MCF 10A (cell line): ENCODE measurements around the gene CABLES2. TPM values are rescaled to one million over a fixed set of nuclear protein-coding genes. Genes with fewer than 3 reads are reported as not detected.

Experiments used
- BruUV-seq: library from RNA; stranded (reverse); fragments of 400-500 nt; replicated peaks from 2 replicates; lab custom pipeline; 2021; lab: Mats Ljungman, UMichigan
- CTCF ChIA-PET: fragments of 300-600 bp; sonication (Branson Sonifier 250); formaldehyde crosslinking; extraction: SDS; loops from one replicate; lab custom pipeline; 2021; ENCODE audit warnings: antibody characterized with exemption, inconsistent platforms; lab: Yijun Ruan, JAX
- POLR2A ChIA-PET: fragments of 300-600, 350-650 bp; sonication (Branson Sonifier 250); formaldehyde crosslinking; extraction: SDS; loops from one replicate; lab custom pipeline; 2020; ENCODE audit warnings: antibody characterized with exemption, inconsistent platforms; lab: Yijun Ruan, JAX
- DNase-seq: peaks from one replicate; pipeline ENCODE4 v3.0.0-alpha.2; 2018; ENCODE audit not compliant: unreplicated experiment
- H3K27ac Mint-ChIP-seq: one replicate; pipeline ENCODE4 v1.8.0; 2022; ENCODE audit warnings: mild to moderate bottlenecking, low read depth, mixed read lengths; ENCODE audit not compliant: unreplicated experiment
- H3K27me3 Mint-ChIP-seq: one replicate; pipeline ENCODE4 v1.8.0; 2022; ENCODE audit warnings: mixed read lengths; ENCODE audit not compliant: insufficient read depth, unreplicated experiment
- H3K36me3 Mint-ChIP-seq: one replicate; pipeline ENCODE4 v1.8.0; 2022; ENCODE audit warnings: mild to moderate bottlenecking, moderate library complexity, mixed read lengths; ENCODE audit not compliant: insufficient read depth, unreplicated experiment
- H3K4me1 Mint-ChIP-seq: one replicate; pipeline ENCODE4 v1.8.0; 2022; ENCODE audit warnings: mixed read lengths; ENCODE audit not compliant: insufficient read depth, unreplicated experiment
- H3K4me3 Mint-ChIP-seq: one replicate; pipeline ENCODE4 v1.8.0; 2022; ENCODE audit warnings: mild to moderate bottlenecking, moderate library complexity, mixed read lengths; ENCODE audit not compliant: unreplicated experiment
- H3K9me3 Mint-ChIP-seq: one replicate; pipeline ENCODE4 v1.8.0; 2022; ENCODE audit warnings: mixed read lengths; ENCODE audit not compliant: unreplicated experiment
- intact Hi-C: fragments of 100-400 bp; cut with micrococcal nuclease; formaldehyde crosslinking; loops from 2 replicates; pipeline ENCODE4 v1.14.1; 2022
- total RNA-seq: library from RNA; stranded (reverse); gene quantifications from 2 replicates; pipeline ENCODE4 v1.2.3, GENCODE V29; 2022
- TF ChIP-seq, protein P1 (sequence below): fragments of 200-600 bp; IDR thresholded peaks from one replicate; pipeline ENCODE4 v1.8.0; 2022; ENCODE audit warnings: antibody characterized with exemption, mild to moderate bottlenecking; ENCODE audit not compliant: unreplicated experiment

Gene CABLES2
- total RNA-seq, 1 experiment from 2014 or later, result 1.5 TPM

DNA sequence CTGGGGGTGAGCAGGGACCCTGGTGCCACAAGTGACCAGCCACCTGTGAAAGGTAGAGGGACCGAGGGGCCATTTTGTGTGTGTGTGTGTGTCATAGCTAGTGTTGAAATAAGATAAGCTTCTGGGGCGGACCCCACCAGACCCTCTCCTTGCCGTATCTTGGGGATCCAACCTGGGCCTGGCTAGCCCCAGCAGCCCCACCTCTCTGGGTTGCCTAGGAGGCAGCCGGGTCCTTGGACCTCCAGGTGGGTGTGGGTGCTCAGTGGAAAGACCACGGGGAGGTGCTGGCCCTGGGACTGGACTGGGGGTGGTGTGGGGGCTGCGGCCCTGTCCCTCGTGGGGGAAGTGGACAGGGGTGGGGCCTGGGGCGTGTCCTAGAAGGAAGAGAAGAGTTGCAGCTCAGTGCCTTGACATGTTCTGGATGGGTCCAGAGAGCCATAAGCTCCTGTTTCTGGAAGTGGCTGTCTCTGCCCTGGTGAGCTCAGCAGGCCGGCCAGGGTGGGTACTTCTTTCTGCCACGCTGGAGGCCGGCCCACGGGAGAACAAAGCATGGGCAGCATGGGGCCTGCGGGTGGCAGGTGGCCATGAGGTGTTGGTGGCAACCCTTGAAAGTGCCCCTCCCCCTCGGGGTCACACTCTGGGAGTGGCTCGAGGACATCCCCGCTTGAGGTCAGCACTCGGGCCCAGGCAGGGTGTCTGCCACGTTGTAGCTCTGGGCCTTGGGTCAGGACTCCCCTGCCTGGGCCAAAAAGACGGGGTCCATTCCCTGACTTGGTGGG lies 11.8 kb upstream of the CABLES2 start:
- BruUV-seq, result no TSS peak
- H3K4me3 Mint-ChIP-seq, result no peak overlapping the region
- DNase-seq, result no peak
- H3K36me3 Mint-ChIP-seq, result no peaks in the 10 kb centered on the region
- H3K27ac Mint-ChIP-seq, result no peak overlapping the region
- H3K4me1 Mint-ChIP-seq, result no peaks in the 10 kb centered on the region
- POLR2A ChIA-PET, result no interaction called here
- H3K27me3 Mint-ChIP-seq, result peaks cover 11% of the 10 kb centered on the region
- intact Hi-C loops, result no loop called here
- TF ChIP-seq, protein P1, sequence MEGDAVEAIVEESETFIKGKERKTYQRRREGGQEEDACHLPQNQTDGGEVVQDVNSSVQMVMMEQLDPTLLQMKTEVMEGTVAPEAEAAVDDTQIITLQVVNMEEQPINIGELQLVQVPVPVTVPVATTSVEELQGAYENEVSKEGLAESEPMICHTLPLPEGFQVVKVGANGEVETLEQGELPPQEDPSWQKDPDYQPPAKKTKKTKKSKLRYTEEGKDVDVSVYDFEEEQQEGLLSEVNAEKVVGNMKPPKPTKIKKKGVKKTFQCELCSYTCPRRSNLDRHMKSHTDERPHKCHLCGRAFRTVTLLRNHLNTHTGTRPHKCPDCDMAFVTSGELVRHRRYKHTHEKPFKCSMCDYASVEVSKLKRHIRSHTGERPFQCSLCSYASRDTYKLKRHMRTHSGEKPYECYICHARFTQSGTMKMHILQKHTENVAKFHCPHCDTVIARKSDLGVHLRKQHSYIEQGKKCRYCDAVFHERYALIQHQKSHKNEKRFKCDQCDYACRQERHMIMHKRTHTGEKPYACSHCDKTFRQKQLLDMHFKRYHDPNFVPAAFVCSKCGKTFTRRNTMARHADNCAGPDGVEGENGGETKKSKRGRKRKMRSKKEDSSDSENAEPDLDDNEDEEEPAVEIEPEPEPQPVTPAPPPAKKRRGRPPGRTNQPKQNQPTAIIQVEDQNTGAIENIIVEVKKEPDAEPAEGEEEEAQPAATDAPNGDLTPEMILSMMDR, result no peak
- CTCF ChIA-PET, result interaction anchor here (0.6 to 2.1 kb wide), 2 partner anchors 9 to 34 kb away, joined by 3 to 13 read pairs; no protein-coding TSS in a partner anchor
- no peaks in the 10 kb centered on the region for H3K9me3 Mint-ChIP-seq

GRCh38 chr20:62417981-62418708 lies 11.1 kb upstream of the CABLES2 start:
- ChIA-PET POLR2A (no interaction called here), CTCF (interaction anchor here (0.6 to 2.1 kb wide), 2 partner anchors 8 to 34 kb away, joined by 3 to 13 read pairs; no protein-coding TSS in a partner anchor)
- Mint-ChIP-seq H3K9me3 (no peaks in the 10 kb centered on the region), H3K4me1 (no peaks in the 10 kb centered on the region), H3K27me3 (peaks cover 11% of the 10 kb centered on the region), H3K36me3 (no peaks in the 10 kb centered on the region), H3K27ac (no peak overlapping the region), H3K4me3 (no peak overlapping the region)
- DNase-seq, result no peak
- TF ChIP-seq, protein P1, result no peak
- intact Hi-C loops, result no loop called here
- no TSS peak for BruUV-seq

GRCh38 chr20:62416651-62417637 lies 9.9 kb upstream of the CABLES2 start:
- TF ChIP-seq, protein P1, result no peak
- no TSS peak for BruUV-seq
- no peak overlapping the region for H3K27ac Mint-ChIP-seq
- no peaks in the 10 kb centered on the region for H3K36me3 Mint-ChIP-seq
- H3K27me3 Mint-ChIP-seq, result peaks cover 11% of the 10 kb centered on the region
- no peak for DNase-seq
- intact Hi-C loops, result no loop called here
- no peak overlapping the region for H3K4me3 Mint-ChIP-seq
- H3K9me3 Mint-ChIP-seq, result no peaks in the 10 kb centered on the region
- H3K4me1 Mint-ChIP-seq, result no peaks in the 10 kb centered on the region
- POLR2A ChIA-PET, result no interaction called here
- CTCF ChIA-PET, result no interaction called here
